ENCODE measurements around the gene OCA2.

DNA sequence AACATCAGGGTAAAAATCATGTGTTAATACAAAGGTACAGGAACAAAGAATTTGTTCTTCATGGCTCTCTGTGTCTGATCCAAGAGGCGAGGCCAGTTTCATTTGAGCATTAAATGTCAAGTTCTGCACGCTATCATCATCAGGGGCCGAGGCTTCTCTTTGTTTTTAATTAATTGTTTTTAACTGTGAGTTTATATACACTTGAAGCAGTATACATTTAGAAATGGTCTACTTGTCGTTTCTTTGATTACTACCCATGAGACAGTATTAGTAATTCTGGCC is 21.2 kb upstream of the OCA2 start:
- TF ChIP-seq, protein P1, sequence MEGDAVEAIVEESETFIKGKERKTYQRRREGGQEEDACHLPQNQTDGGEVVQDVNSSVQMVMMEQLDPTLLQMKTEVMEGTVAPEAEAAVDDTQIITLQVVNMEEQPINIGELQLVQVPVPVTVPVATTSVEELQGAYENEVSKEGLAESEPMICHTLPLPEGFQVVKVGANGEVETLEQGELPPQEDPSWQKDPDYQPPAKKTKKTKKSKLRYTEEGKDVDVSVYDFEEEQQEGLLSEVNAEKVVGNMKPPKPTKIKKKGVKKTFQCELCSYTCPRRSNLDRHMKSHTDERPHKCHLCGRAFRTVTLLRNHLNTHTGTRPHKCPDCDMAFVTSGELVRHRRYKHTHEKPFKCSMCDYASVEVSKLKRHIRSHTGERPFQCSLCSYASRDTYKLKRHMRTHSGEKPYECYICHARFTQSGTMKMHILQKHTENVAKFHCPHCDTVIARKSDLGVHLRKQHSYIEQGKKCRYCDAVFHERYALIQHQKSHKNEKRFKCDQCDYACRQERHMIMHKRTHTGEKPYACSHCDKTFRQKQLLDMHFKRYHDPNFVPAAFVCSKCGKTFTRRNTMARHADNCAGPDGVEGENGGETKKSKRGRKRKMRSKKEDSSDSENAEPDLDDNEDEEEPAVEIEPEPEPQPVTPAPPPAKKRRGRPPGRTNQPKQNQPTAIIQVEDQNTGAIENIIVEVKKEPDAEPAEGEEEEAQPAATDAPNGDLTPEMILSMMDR (conservative IDR thresholded peaks at IDR 0.05; ENCODE audit: low read length) = no peak
- no peak for TF ChIP-seq EZH2phosphoT487 (IDR thresholded peaks at IDR 0.05; ENCODE audit: borderline replicate concordance)

All from Loucy (cell line).